Mesenchymal stem cell (in vitro differentiated cells and primary cell): ENCODE measurements around the gene LSR.

ENCODE experiments used
- DNase-seq: peaks from one replicate; pipeline ENCODE4 v3.0.0-alpha.2; 2013
- H2AFZ ChIP-seq: one replicate; pipeline ENCODE4 v1.6.1; 2013; ENCODE audit warnings: low read depth, mild to moderate bottlenecking, control low read depth, inconsistent platforms, low read length, moderate library complexity
- H2AK5ac ChIP-seq: 2 replicates; pipeline ENCODE4 v1.6.1; 2013; ENCODE audit warnings: low read length, moderate library complexity, mild to moderate bottlenecking, inconsistent platforms; ENCODE audit not compliant: severe bottlenecking
- H2BK120ac ChIP-seq: one replicate; pipeline ENCODE4 v1.6.1; 2013; ENCODE audit warnings: low read depth, mild to moderate bottlenecking, inconsistent platforms, low read length, moderate library complexity
- H2BK12ac ChIP-seq, 2 experiments: one replicate each; pipeline ENCODE4 v1.6.1; 2013; ENCODE audit warnings: inconsistent platforms in 2 of 2, low read length in 2 of 2, mild to moderate bottlenecking in 2 of 2, moderate library complexity in 2 of 2, control low read depth in 1 of 2
- H2BK15ac ChIP-seq: one replicate; pipeline ENCODE4 v1.6.1; 2013; ENCODE audit warnings: mild to moderate bottlenecking, low read depth, inconsistent platforms; ENCODE audit not compliant: poor library complexity, severe bottlenecking
- H2BK5ac ChIP-seq: 2 replicates; pipeline ENCODE4 v1.6.1; 2013; ENCODE audit warnings: low read depth, mild to moderate bottlenecking, low read length, control low read depth, inconsistent platforms; ENCODE audit not compliant: poor library complexity, severe bottlenecking
- H3K14ac ChIP-seq, 2 experiments: one replicate each; pipeline ENCODE4 v1.6.1; 2013; ENCODE audit warnings: inconsistent platforms in 2 of 2, low read length in 2 of 2, control low read depth in 1 of 2, mild to moderate bottlenecking in 1 of 2, moderate library complexity in 1 of 2
- H3K18ac ChIP-seq, 2 experiments: one replicate each; pipeline ENCODE4 v1.6.1; 2013; ENCODE audit warnings: inconsistent platforms in 2 of 2, low read length in 2 of 2, control low read depth in 1 of 2, low read depth in 1 of 2, mild to moderate bottlenecking in 1 of 2
- H3K23ac ChIP-seq, 2 experiments: one replicate each; pipeline ENCODE4 v1.6.1; 2013; ENCODE audit warnings: inconsistent platforms in 2 of 2, low read length in 2 of 2, mild to moderate bottlenecking in 2 of 2, moderate library complexity in 2 of 2, control low read depth in 1 of 2
- H3K27ac ChIP-seq: 2 replicates; pipeline ENCODE4 v1.5.1; 2013; ENCODE audit warnings: mild to moderate bottlenecking, moderate library complexity, low read length, control low read depth, inconsistent platforms; ENCODE audit not compliant: poor library complexity, severe bottlenecking
- H3K27me3 ChIP-seq, 2 experiments: 2 replicates each; pipeline versions ENCODE4 v1.6.1 to v1.7.0; 2013; ENCODE audit warnings: low read length in 2 of 2, mild to moderate bottlenecking in 2 of 2, moderate library complexity in 2 of 2, control low read depth in 1 of 2, inconsistent platforms in 1 of 2; ENCODE audit not compliant: control insufficient read depth in 1 of 2, insufficient read depth in 1 of 2
- H3K36me3 ChIP-seq, 2 experiments: 2 replicates each; pipeline versions ENCODE4 v1.6.1 to v1.7.0; 2013; ENCODE audit warnings: low read length in 2 of 2, control low read depth in 1 of 2, inconsistent platforms in 1 of 2, low read depth in 1 of 2, mild to moderate bottlenecking in 1 of 2; ENCODE audit not compliant: insufficient read depth in 2 of 2, control insufficient read depth in 1 of 2
- H3K4ac ChIP-seq, 2 experiments: one replicate each; pipeline ENCODE4 v1.6.1; 2013; ENCODE audit warnings: inconsistent platforms in 2 of 2, low read length in 2 of 2, mild to moderate bottlenecking in 2 of 2, moderate library complexity in 2 of 2, control low read depth in 1 of 2, low read depth in 1 of 2
- H3K4me1 ChIP-seq: 2 replicates; pipeline ENCODE4 v1.6.1; 2013; ENCODE audit warnings: low read depth, low read length, control low read depth; ENCODE audit not compliant: control insufficient read depth, insufficient read depth
- H3K4me2 ChIP-seq: 2 replicates; pipeline ENCODE4 v1.6.1; 2013; ENCODE audit warnings: low read length, mild to moderate bottlenecking, inconsistent platforms; ENCODE audit not compliant: poor library complexity, severe bottlenecking
- H3K4me3 ChIP-seq, 2 experiments: 2 replicates each; pipeline versions ENCODE4 v1.5.1 to v1.7.0; 2013; ENCODE audit warnings: low read length in 2 of 2, mild to moderate bottlenecking in 2 of 2, control low read depth in 1 of 2, low read depth in 1 of 2; ENCODE audit not compliant: insufficient read depth in 1 of 2
- H3K79me1 ChIP-seq: replicated peaks from 2 replicates; pipeline ENCODE4 v1.6.1; 2013; ENCODE audit warnings: mild to moderate bottlenecking, control low read depth, low read length, inconsistent platforms; ENCODE audit not compliant: poor library complexity, severe bottlenecking
- H3K9ac ChIP-seq: 2 replicates; pipeline ENCODE4 v1.7.0; 2013; ENCODE audit warnings: mild to moderate bottlenecking, low read length, moderate library complexity
- H3K9me3 ChIP-seq: 2 replicates; pipeline ENCODE4 v1.7.0; 2013; ENCODE audit warnings: mild to moderate bottlenecking, low read length; ENCODE audit not compliant: control insufficient read depth
- H4K8ac ChIP-seq: one replicate; pipeline ENCODE4 v1.6.1; 2013; ENCODE audit warnings: inconsistent platforms, mild to moderate bottlenecking, low read length, moderate library complexity
- H4K91ac ChIP-seq: one replicate; pipeline ENCODE4 v1.6.1; 2013; ENCODE audit warnings: mild to moderate bottlenecking, low read length, inconsistent platforms
- WGBS: methylation state at CpG from one replicate; pipeline ENCODE4 v1.1.7; 2013; ENCODE audit warnings: mixed read lengths; 5-methylcytosine and 5-hydroxymethylcytosine counted together

Gene LSR

GRCh38 chr19:35274323-35274722 is 25.5 kb downstream of the LSR start:
- Histone ChIP-seq H2AFZ (no peak overlapping the region), H3K23ac (no peak overlapping the region), H3K4me3 (no peak overlapping the region), H3K79me1 (peaks cover 54% of the 10 kb centered on the region), H2BK15ac (no peak overlapping the region), H3K36me3 (peaks cover 77 to 81% of the 10 kb centered on the region in 2 experiments), H3K4ac (no peak overlapping the region), H3K27me3 (no peaks in the 10 kb centered on the region), H3K9me3 (no peaks in the 10 kb centered on the region), H2AK5ac (no peak overlapping the region), H3K9ac (no peak overlapping the region), H2BK120ac (no peak overlapping the region), H3K4me1 (peaks cover 14% of the 10 kb centered on the region), H3K14ac (no peak overlapping the region), H3K18ac (no peak overlapping the region), H4K91ac (no peak overlapping the region), H2BK12ac (no peak overlapping the region), H2BK5ac (no peak overlapping the region), H3K27ac (no peak overlapping the region), H4K8ac (no peak overlapping the region), H3K4me2 (no peak overlapping the region)
- WGBS, result 100% methylated on average over 2 of the region's 5 CpGs
- DNase-seq, result no peak

GRCh38 chr19:35276706-35277281 is 28.0 kb downstream of the LSR start:
- Histone ChIP-seq H3K27ac (no peak overlapping the region), H3K4me2 (no peak overlapping the region), H2AFZ (no peak overlapping the region), H3K23ac (no peak overlapping the region), H2AK5ac (no peak overlapping the region), H3K9ac (no peak overlapping the region), H3K27me3 (peaks cover 1 to 7% of the 10 kb centered on the region in 2 experiments), H3K4me1 (peaks cover 6% of the 10 kb centered on the region), H3K4me3 (no peak overlapping the region), H4K8ac (no peak overlapping the region), H2BK12ac (no peak overlapping the region), H3K18ac (no peak overlapping the region), H3K79me1 (peaks cover 35% of the 10 kb centered on the region), H2BK15ac (no peak overlapping the region), H3K14ac (no peak overlapping the region), H3K4ac (no peak overlapping the region), H2BK5ac (no peak overlapping the region), H3K36me3 (peaks cover 60 to 71% of the 10 kb centered on the region in 2 experiments), H4K91ac (no peak overlapping the region), H2BK120ac (no peak overlapping the region), H3K9me3 (no peaks in the 10 kb centered on the region)
- no peak for DNase-seq
- 95% methylated on average over 28 of the region's 28 CpGs for WGBS

- 93% methylated on average over 40 of the region's 45 CpGs for WGBS
- H3K18ac ChIP-seq, result no peak overlapping the region
- H4K8ac ChIP-seq, result no peak overlapping the region
- peaks cover 15 to 25% of the 10 kb centered on the region in 2 experiments for H3K27me3 ChIP-seq
- no peak overlapping the region for H3K4ac ChIP-seq
- H3K23ac ChIP-seq, result no peak overlapping the region
- H3K36me3 ChIP-seq, result peaks cover 41 to 51% of the 10 kb centered on the region in 2 experiments
- H2AK5ac ChIP-seq, result no peak overlapping the region
- no peak overlapping the region for H3K14ac ChIP-seq
- H3K4me3 ChIP-seq, result no peak overlapping the region
- H2AFZ ChIP-seq, result no peak overlapping the region
- H2BK15ac ChIP-seq, result no peak overlapping the region
- no peak overlapping the region for H4K91ac ChIP-seq
- H3K9me3 ChIP-seq, result no peaks in the 10 kb centered on the region
- H2BK5ac ChIP-seq, result no peak overlapping the region
- H2BK12ac ChIP-seq, result no peak overlapping the region
- H2BK120ac ChIP-seq, result no peak overlapping the region
- H3K79me1 ChIP-seq, result peaks cover 21% of the 10 kb centered on the region
- H3K9ac ChIP-seq, result no peak overlapping the region
- no peak for DNase-seq
- H3K4me1 ChIP-seq, result peaks cover 2% of the 10 kb centered on the region
- H3K4me2 ChIP-seq, result no peak overlapping the region
- H3K27ac ChIP-seq, result no peak overlapping the region
These were observed 29.9 kb downstream of the LSR start for GRCh38 chr19:35278578-35279284.

GRCh38 chr19:35279374-35279773 is 30.6 kb downstream of the LSR start:
- Histone ChIP-seq H4K91ac (no peak overlapping the region), H3K18ac (no peak overlapping the region), H3K4me2 (no peak overlapping the region), H3K27me3 (peaks cover 15 to 25% of the 10 kb centered on the region in 2 experiments), H3K9me3 (no peaks in the 10 kb centered on the region), H2BK5ac (no peak overlapping the region), H3K4me1 (peaks cover 2% of the 10 kb centered on the region), H3K79me1 (peaks cover 19% of the 10 kb centered on the region), H3K23ac (no peak overlapping the region), H2BK120ac (no peak overlapping the region), H3K14ac (no peak overlapping the region), H2AK5ac (no peak overlapping the region), H2AFZ (no peak overlapping the region), H3K9ac (no peak overlapping the region), H2BK12ac (no peak overlapping the region), H3K36me3 (peaks cover 35 to 45% of the 10 kb centered on the region in 2 experiments), H3K27ac (no peak overlapping the region), H4K8ac (no peak overlapping the region), H2BK15ac (no peak overlapping the region), H3K4me3 (no peak overlapping the region), H3K4ac (no peak overlapping the region)
- 87% methylated on average over 11 of the region's 11 CpGs for WGBS
- no peak for DNase-seq
